ENCODE measurements around the gene TMCC3.

The TMCC3 gene

GRCh38 chr12:94560431-94561221, 89.7 kb downstream of the TMCC3 start:
- TF ChIP-seq, protein P1, sequence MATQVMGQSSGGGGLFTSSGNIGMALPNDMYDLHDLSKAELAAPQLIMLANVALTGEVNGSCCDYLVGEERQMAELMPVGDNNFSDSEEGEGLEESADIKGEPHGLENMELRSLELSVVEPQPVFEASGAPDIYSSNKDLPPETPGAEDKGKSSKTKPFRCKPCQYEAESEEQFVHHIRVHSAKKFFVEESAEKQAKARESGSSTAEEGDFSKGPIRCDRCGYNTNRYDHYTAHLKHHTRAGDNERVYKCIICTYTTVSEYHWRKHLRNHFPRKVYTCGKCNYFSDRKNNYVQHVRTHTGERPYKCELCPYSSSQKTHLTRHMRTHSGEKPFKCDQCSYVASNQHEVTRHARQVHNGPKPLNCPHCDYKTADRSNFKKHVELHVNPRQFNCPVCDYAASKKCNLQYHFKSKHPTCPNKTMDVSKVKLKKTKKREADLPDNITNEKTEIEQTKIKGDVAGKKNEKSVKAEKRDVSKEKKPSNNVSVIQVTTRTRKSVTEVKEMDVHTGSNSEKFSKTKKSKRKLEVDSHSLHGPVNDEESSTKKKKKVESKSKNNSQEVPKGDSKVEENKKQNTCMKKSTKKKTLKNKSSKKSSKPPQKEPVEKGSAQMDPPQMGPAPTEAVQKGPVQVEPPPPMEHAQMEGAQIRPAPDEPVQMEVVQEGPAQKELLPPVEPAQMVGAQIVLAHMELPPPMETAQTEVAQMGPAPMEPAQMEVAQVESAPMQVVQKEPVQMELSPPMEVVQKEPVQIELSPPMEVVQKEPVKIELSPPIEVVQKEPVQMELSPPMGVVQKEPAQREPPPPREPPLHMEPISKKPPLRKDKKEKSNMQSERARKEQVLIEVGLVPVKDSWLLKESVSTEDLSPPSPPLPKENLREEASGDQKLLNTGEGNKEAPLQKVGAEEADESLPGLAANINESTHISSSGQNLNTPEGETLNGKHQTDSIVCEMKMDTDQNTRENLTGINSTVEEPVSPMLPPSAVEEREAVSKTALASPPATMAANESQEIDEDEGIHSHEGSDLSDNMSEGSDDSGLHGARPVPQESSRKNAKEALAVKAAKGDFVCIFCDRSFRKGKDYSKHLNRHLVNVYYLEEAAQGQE (IDR thresholded peaks at IDR 0.05; ENCODE audit: insufficient read depth in 1 of 2, low read depth in 2 of 2, low read length in 2 of 2): no peak
- TF ChIP-seq TAF1 (IDR thresholded peaks at IDR 0.05; ENCODE audit: borderline replicate concordance, insufficient read depth, low read length) (no peak), SIN3A (IDR thresholded peaks at IDR 0.05; ENCODE audit: borderline replicate concordance, insufficient read depth, low read length) (no peak), FOXP2 (optimal IDR thresholded peaks at IDR 0.05; ENCODE audit: borderline replicate concordance, extremely low read depth, extremely low read length, insufficient read depth) (no peak), POLR2AphosphoS5 (IDR thresholded peaks at IDR 0.05; ENCODE audit: low read depth, low read length) (no peak)

GRCh38 chr12:94558612-94559011, 91.7 kb downstream of the TMCC3 start:
- TF ChIP-seq SIN3A (IDR thresholded peaks at IDR 0.05; ENCODE audit: borderline replicate concordance, insufficient read depth, low read length): no peak
- TF ChIP-seq POLR2AphosphoS5 (IDR thresholded peaks at IDR 0.05; ENCODE audit: low read depth, low read length): no peak
- no peak for TF ChIP-seq FOXP2 (optimal IDR thresholded peaks at IDR 0.05; ENCODE audit: borderline replicate concordance, extremely low read depth, extremely low read length, insufficient read depth)
- TF ChIP-seq TAF1 (IDR thresholded peaks at IDR 0.05; ENCODE audit: borderline replicate concordance, insufficient read depth, low read length): no peak
- TF ChIP-seq, protein P1 (IDR thresholded peaks at IDR 0.05; ENCODE audit: insufficient read depth in 1 of 2, low read depth in 2 of 2, low read length in 2 of 2): no peak

DNA sequence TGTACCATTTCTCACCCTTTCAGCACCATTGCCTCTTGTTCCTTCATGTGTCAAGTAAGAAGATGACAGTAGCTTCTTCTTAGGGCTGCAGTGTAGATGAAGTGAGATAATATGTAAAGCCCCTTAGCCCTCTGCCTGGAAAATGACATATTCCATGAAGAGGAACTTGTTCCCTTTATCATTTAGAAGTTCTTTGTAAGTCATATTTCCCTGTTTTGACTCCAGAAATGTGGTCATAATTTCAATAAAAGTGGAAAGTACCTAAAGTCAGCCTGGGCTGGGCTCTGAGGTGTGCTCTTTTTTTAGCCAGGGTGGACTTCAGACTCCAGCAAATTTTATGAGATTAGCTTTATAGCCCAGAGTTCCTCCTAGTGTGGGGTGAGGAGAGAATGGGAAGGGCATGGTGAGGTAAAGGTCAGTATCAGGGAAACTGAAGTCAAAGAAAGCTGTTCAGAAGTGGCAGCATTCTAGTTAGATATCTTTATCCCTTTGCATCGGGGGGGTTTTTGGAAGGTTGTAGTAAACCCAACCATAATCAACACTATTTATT, 92.5 kb downstream of the TMCC3 start:
- TF ChIP-seq POLR2AphosphoS5 (IDR thresholded peaks at IDR 0.05; ENCODE audit: low read depth, low read length) (no peak), SIN3A (IDR thresholded peaks at IDR 0.05; ENCODE audit: borderline replicate concordance, insufficient read depth, low read length) (no peak)

- TF ChIP-seq TAF1 (IDR thresholded peaks at IDR 0.05; ENCODE audit: borderline replicate concordance, insufficient read depth, low read length): no peak
These were observed 94.7 kb downstream of the TMCC3 start for GRCh38 chr12:94555687-94556086.

GRCh38 chr12:94553875-94554274, 96.5 kb downstream of the TMCC3 start:
- TF ChIP-seq POLR2AphosphoS5 (IDR thresholded peaks at IDR 0.05; ENCODE audit: low read depth, low read length): no peak
- no peak for TF ChIP-seq FOXP2 (optimal IDR thresholded peaks at IDR 0.05; ENCODE audit: borderline replicate concordance, extremely low read depth, extremely low read length, insufficient read depth)
- TF ChIP-seq, protein P1 (IDR thresholded peaks at IDR 0.05; ENCODE audit: insufficient read depth in 1 of 2, low read depth in 2 of 2, low read length in 2 of 2): no peak
- TF ChIP-seq TAF1 (IDR thresholded peaks at IDR 0.05; ENCODE audit: borderline replicate concordance, insufficient read depth, low read length): no peak
- TF ChIP-seq SIN3A (IDR thresholded peaks at IDR 0.05; ENCODE audit: borderline replicate concordance, insufficient read depth, low read length): no peak

DNA sequence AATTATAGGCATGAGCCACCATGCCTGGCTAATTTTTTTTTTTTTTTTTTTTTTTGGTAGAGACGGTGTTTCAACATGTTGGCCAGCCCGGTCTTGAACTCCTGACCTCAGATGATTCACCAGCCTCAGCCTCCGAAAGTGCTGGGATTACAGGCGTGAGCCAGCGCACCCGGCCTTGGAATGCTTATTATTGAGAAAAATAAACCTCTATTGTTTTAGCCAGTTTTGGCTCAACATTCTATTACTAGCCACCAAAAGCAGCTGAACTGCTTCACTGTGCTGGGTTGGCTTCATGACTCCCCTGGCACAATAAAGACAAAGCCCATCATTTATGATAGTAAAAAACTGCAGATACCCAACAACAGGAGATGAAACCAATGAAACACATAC, 97.2 kb downstream of the TMCC3 start:
- TF ChIP-seq POLR2AphosphoS5 (IDR thresholded peaks at IDR 0.05; ENCODE audit: low read depth, low read length) (no peak), FOXP2 (optimal IDR thresholded peaks at IDR 0.05; ENCODE audit: borderline replicate concordance, extremely low read depth, extremely low read length, insufficient read depth) (no peak), TAF1 (IDR thresholded peaks at IDR 0.05; ENCODE audit: borderline replicate concordance, insufficient read depth, low read length) (no peak), SIN3A (IDR thresholded peaks at IDR 0.05; ENCODE audit: borderline replicate concordance, insufficient read depth, low read length) (no peak)
- TF ChIP-seq, protein P1 (IDR thresholded peaks at IDR 0.05; ENCODE audit: insufficient read depth in 1 of 2, low read depth in 2 of 2, low read length in 2 of 2): no peak

Data from PFSK-1 (cell line).